RWPE2 (cell line): ENCODE data around the gene GPR176.

Experiments used
- ATAC-seq: fragments of 200-7000 bp; cut with Tn5 transposase; 3 replicates; pipeline ENCODE4 v1.9.1; 2021; ENCODE audit warnings: low read depth
- DNase-seq: peaks from one replicate; pipeline ENCODE4 v3.0.0-alpha.2; 2020; ENCODE audit warnings: low spot score
- H3K27ac ChIP-seq: fragments of 450-650 bp; 2 replicates; pipeline ENCODE4 v1.5.1; 2017; ENCODE audit warnings: mild to moderate bottlenecking; ENCODE audit not compliant: poor library complexity, severe bottlenecking
- H3K27me3 ChIP-seq: fragments of 250-450 bp; sonication (Bioruptor Pico); 2 replicates; pipeline ENCODE4 v1.5.1; 2021; ENCODE audit warnings: mild to moderate bottlenecking, moderate library complexity; ENCODE audit not compliant: insufficient read depth, poor library complexity, severe bottlenecking
- H3K36me3 ChIP-seq: fragments of 250-450 bp; sonication (Bioruptor Pico); 2 replicates; pipeline ENCODE4 v1.5.1; 2020; ENCODE audit warnings: low read depth, mild to moderate bottlenecking, moderate library complexity
- H3K4me1 ChIP-seq: fragments of 250-450 bp; sonication (Bioruptor Pico); 2 replicates; pipeline ENCODE4 v1.5.1; 2021; ENCODE audit warnings: mild to moderate bottlenecking, moderate library complexity; ENCODE audit not compliant: insufficient read depth, poor library complexity, severe bottlenecking
- H3K4me3 ChIP-seq: fragments of 250-450 bp; sonication (Bioruptor Pico); 2 replicates; pipeline ENCODE4 v1.5.1; 2021; ENCODE audit warnings: mild to moderate bottlenecking, moderate library complexity; ENCODE audit not compliant: severe bottlenecking
- H3K9me3 ChIP-seq: fragments of 250-450 bp; sonication (Bioruptor Pico); 2 replicates; pipeline ENCODE4 v1.5.1; 2021; ENCODE audit warnings: mild to moderate bottlenecking, moderate library complexity; ENCODE audit not compliant: severe bottlenecking
- CTCF ChIP-seq: fragments of 450-650 bp; IDR thresholded peaks from one replicate; pipeline ENCODE4 v1.5.1; 2017; ENCODE audit warnings: mild to moderate bottlenecking, moderate library complexity; ENCODE audit not compliant: poor library complexity, severe bottlenecking

The GPR176 gene

GRCh38 chr15:39781967-39782302 lies 138.1 kb downstream of the GPR176 start:
- Histone ChIP-seq H3K4me3 (peak overlapping the region; percentile 83), H3K4me1 (peaks cover 28% of the 10 kb centered on the region), H3K9me3 (no peaks in the 10 kb centered on the region), H3K27ac (peak overlapping the region; percentile 37), H3K36me3 (no peaks in the 10 kb centered on the region), H3K27me3 (no peaks in the 10 kb centered on the region)
- TF ChIP-seq CTCF, result no peak
- DNase-seq (no peak), ATAC-seq (no peak)

GRCh38 chr15:39781147-39781966 lies 138.7 kb downstream of the GPR176 start:
- H3K27me3 ChIP-seq, result no peaks in the 10 kb centered on the region
- no peak overlapping the region for H3K4me3 ChIP-seq
- no peak for DNase-seq
- peaks cover 26% of the 10 kb centered on the region for H3K4me1 ChIP-seq
- TF ChIP-seq CTCF, result no peak
- no peak for ATAC-seq
- H3K36me3 ChIP-seq, result no peaks in the 10 kb centered on the region
- H3K27ac ChIP-seq, result peak overlapping the region; percentile 37
- H3K9me3 ChIP-seq, result no peaks in the 10 kb centered on the region

- no peak for TF ChIP-seq CTCF
- H3K36me3 ChIP-seq, result no peaks in the 10 kb centered on the region
- no peak overlapping the region for H3K27ac ChIP-seq
- H3K4me3 ChIP-seq, result no peak overlapping the region
- no peaks in the 10 kb centered on the region for H3K27me3 ChIP-seq
- H3K9me3 ChIP-seq, result no peaks in the 10 kb centered on the region
- ATAC-seq (no peak), DNase-seq (no peak)
- peaks cover 4% of the 10 kb centered on the region for H3K4me1 ChIP-seq
Observed at GRCh38 chr15:39778021-39778420, 142.0 kb downstream of the GPR176 start.

- H3K36me3 ChIP-seq, result no peaks in the 10 kb centered on the region
Observed at GRCh38 chr15:39777496-39777895, 142.6 kb downstream of the GPR176 start.

More at GRCh38 chr15:39777496-39777895, 142.6 kb downstream of the GPR176 start:
- Histone ChIP-seq H3K27me3 (no peaks in the 10 kb centered on the region), H3K4me1 (peaks cover 4% of the 10 kb centered on the region), H3K9me3 (no peaks in the 10 kb centered on the region), H3K27ac (no peak overlapping the region), H3K4me3 (no peak overlapping the region)
- ATAC-seq, result no peak
- TF ChIP-seq CTCF, result no peak
- no peak for DNase-seq
